PC-9 (cell line): ENCODE measurements around the gene PLEKHH1. TPM values are rescaled to one million over a fixed set of nuclear protein-coding genes. Genes with fewer than 3 reads are reported as not detected.

Experiments
- BruUV-seq: library from RNA; stranded (reverse); fragments of 400-500 nt; replicated peaks from 2 replicates; lab custom pipeline; 2021; lab: Mats Ljungman, UMichigan
- CTCF ChIA-PET: fragments of 300-600 bp; sonication (Branson Sonifier 250); formaldehyde crosslinking; loops from one replicate; lab custom pipeline; 2022; ENCODE audit warnings: antibody characterized with exemption; lab: Charles Lee
- POLR2A ChIA-PET: fragments of 300-600 bp; sonication (Branson Sonifier 250); formaldehyde crosslinking; loops from one replicate; lab custom pipeline; 2022; ENCODE audit warnings: antibody characterized with exemption; ENCODE audit not compliant: unreplicated experiment; lab: Charles Lee
- DNase-seq, 2 experiments: peaks; one replicate each; pipeline versions ENCODE4 v3.0.0 to v3.0.0-alpha.2; 2015 to 2022; ENCODE audit warnings: mixed read lengths in 1 of 2
- H2AFZ ChIP-seq: fragments of 200-600 bp; sonication (generic); 2 replicates; pipeline ENCODE4 v1.8.1; 2017; ENCODE audit warnings: antibody characterized with exemption
- H3F3A ChIP-seq: fragments of 200-600 bp; sonication (generic); 2 replicates; pipeline ENCODE4 v1.8.1; 2017; ENCODE audit warnings: antibody characterized with exemption, mild to moderate bottlenecking, low read depth; ENCODE audit not compliant: insufficient read depth
- H3K27ac ChIP-seq: fragments of 200-600 bp; sonication (generic); 2 replicates; pipeline ENCODE4 v1.6.1; 2016; ENCODE audit warnings: mixed run types
- H3K27me3 ChIP-seq: fragments of 200-600 bp; sonication (generic); 2 replicates; pipeline ENCODE4 v1.6.1; 2016; ENCODE audit warnings: low read depth, mixed run types; ENCODE audit not compliant: insufficient read depth
- H3K36me3 ChIP-seq: fragments of 200-600 bp; sonication (generic); 2 replicates; pipeline ENCODE4 v1.6.1; 2016; ENCODE audit warnings: low read depth, mixed run types
- H3K4me1 ChIP-seq: fragments of 200-600 bp; sonication (generic); replicated peaks from 2 replicates; pipeline ENCODE4 v1.6.1; 2016; ENCODE audit warnings: mixed run types; ENCODE audit not compliant: insufficient read depth
- H3K4me2 ChIP-seq: fragments of 200-600 bp; sonication (generic); 2 replicates; pipeline ENCODE4 v1.6.1; 2017; ENCODE audit warnings: mixed run types
- H3K4me3 ChIP-seq: fragments of 200-600 bp; sonication (generic); 2 replicates; pipeline ENCODE4 v1.6.1; 2016; ENCODE audit warnings: mixed run types
- H3K79me2 ChIP-seq: fragments of 200-600 bp; sonication (generic); 2 replicates; pipeline ENCODE4 v1.6.1; 2017; ENCODE audit warnings: low read depth, mixed run types
- H3K9me2 ChIP-seq: fragments of 200-600 bp; sonication (generic); 2 replicates; pipeline ENCODE4 v1.8.1; 2017; ENCODE audit warnings: mild to moderate bottlenecking; ENCODE audit not compliant: insufficient read depth
- H3K9me3 ChIP-seq: fragments of 200-600 bp; sonication (generic); 2 replicates; pipeline ENCODE4 v1.8.1; 2016; ENCODE audit warnings: low read depth; ENCODE audit not compliant: insufficient read depth
- H4K20me1 ChIP-seq: fragments of 200-600 bp; sonication (generic); 2 replicates; pipeline ENCODE4 v1.8.1; 2017; ENCODE audit not compliant: insufficient read depth
- EZH2 ChIP-seq: fragments of 200-600 bp; sonication (generic); IDR thresholded peaks from 2 replicates; pipeline ENCODE4 v1.8.0; 2017; ENCODE audit warnings: antibody characterized with exemption, low read depth
- intact Hi-C: fragments of 100-400 bp; cut with micrococcal nuclease; formaldehyde crosslinking; loops from one replicate; pipeline ENCODE4 v1.10.0; 2022; ENCODE audit not compliant: unreplicated experiment
- total RNA-seq: library from RNA; stranded (reverse); gene quantifications from 2 replicates; pipeline ENCODE4 v1.2.3, GENCODE V29; 2021
- TF ChIP-seq, protein P1 (sequence below): fragments of 200-600 bp; sonication (generic); conservative IDR thresholded peaks from 2 replicates; pipeline ENCODE4 v1.6.1; 2017; ENCODE audit warnings: mixed run types, antibody characterized with exemption, mild to moderate bottlenecking, moderate library complexity

Gene PLEKHH1
- total RNA-seq, 1 experiment from 2014 or later: 13.6 TPM

DNA sequence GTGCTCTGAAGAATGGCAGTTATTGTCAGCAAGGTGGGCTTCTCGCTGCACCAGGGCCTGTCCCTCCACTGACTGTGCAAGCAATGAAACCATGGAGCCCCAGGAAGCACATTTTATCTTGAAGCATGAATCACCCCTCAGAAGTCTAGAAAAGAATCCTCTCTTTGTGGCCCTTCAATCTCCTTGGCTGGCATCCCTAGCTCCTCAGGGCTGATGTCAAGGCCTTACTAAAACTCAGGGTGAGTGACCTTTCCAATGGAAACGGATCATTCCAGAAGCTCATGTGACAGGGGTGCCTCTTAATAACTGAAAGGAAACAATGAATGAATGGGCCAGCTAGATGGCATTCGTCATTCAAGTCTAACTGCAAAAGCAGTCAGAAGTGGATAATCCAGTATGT, 22.3 kb upstream of the PLEKHH1 start:
- no peak for DNase-seq
- Histone ChIP-seq H3F3A (peaks cover 10% of the 10 kb centered on the region; the same call in 1 of the 2 replicates), H3K27me3 (peaks cover 5% of the 10 kb centered on the region; the same call in 1 of the 2 replicates), H3K79me2 (no peaks in the 10 kb centered on the region), H3K9me3 (no peaks in the 10 kb centered on the region), H3K27ac (no peak overlapping the region), H3K36me3 (no peaks in the 10 kb centered on the region), H3K9me2 (no peaks in the 10 kb centered on the region), H4K20me1 (no peaks in the 10 kb centered on the region), H3K4me2 (no peak overlapping the region), H3K4me1 (peaks cover 25% of the 10 kb centered on the region), H2AFZ (no peak overlapping the region), H3K4me3 (no peak overlapping the region)
- no peak for TF ChIP-seq EZH2
- TF ChIP-seq, protein P1, sequence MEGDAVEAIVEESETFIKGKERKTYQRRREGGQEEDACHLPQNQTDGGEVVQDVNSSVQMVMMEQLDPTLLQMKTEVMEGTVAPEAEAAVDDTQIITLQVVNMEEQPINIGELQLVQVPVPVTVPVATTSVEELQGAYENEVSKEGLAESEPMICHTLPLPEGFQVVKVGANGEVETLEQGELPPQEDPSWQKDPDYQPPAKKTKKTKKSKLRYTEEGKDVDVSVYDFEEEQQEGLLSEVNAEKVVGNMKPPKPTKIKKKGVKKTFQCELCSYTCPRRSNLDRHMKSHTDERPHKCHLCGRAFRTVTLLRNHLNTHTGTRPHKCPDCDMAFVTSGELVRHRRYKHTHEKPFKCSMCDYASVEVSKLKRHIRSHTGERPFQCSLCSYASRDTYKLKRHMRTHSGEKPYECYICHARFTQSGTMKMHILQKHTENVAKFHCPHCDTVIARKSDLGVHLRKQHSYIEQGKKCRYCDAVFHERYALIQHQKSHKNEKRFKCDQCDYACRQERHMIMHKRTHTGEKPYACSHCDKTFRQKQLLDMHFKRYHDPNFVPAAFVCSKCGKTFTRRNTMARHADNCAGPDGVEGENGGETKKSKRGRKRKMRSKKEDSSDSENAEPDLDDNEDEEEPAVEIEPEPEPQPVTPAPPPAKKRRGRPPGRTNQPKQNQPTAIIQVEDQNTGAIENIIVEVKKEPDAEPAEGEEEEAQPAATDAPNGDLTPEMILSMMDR: no peak
- BruUV-seq: no TSS peak
- intact Hi-C loops: no loop called here
- ChIA-PET CTCF (interaction anchor here (0.9 kb wide), 1 partner anchor 82 kb away, joined by 3 read pairs; no protein-coding TSS in a partner anchor), POLR2A (interaction anchor here (0.6 kb wide), 1 partner anchor 203 kb away, joined by 19 read pairs; no protein-coding TSS in a partner anchor)

DNA sequence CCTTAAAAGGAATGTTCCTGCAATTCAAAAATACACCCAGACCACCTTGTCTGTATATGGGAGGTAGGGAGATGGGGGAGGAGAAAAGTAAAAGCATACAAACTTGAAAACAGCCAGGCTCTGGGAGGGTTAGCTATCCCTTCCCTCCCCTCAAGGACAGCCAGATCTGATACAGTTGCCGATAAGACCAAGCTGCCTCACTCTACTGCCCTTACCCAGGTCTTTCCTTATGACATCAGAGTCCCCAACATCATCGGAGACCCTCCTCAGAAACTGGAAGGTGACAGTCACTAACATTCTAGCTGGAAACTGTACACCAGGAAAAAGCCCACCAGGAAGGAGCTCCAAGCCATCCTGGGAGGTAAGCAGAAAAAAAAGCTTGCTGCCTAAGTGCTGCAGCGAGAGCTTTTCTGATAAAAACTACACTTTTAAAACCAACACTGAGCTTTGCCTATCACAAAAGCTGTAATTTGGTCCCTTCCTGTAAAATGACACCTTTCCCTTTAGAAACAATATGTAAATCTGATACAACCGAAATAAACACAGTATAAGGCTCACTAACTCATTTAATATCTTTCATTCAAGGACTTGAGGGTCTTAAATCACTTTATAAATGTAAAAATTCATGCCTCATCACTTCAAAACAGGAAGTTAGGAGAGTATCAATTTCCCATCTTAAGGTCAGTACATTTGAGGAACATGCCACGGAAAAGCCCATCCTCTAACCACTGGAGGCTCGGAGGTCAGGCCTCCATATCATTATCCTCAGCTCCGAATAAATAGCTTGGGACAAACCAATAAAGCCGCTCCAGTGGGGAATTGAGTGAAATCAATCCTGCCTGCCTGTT, 20.4 kb upstream of the PLEKHH1 start:
- intact Hi-C loops: no loop called here
- no TSS peak for BruUV-seq
- POLR2A ChIA-PET: interaction anchor here (0.6 kb wide), 2 partner anchors 9 to 149 kb away, joined by 3 to 7 read pairs; no protein-coding TSS in a partner anchor
- H4K20me1 ChIP-seq: no peaks in the 10 kb centered on the region
- H3K27ac ChIP-seq: no peak overlapping the region
- peaks cover 21% of the 10 kb centered on the region; the same call in 1 of the 2 replicates for H3K27me3 ChIP-seq
- H3K4me2 ChIP-seq: no peak overlapping the region
- H3K9me2 ChIP-seq: no peaks in the 10 kb centered on the region
- no peaks in the 10 kb centered on the region for H3K79me2 ChIP-seq
- no peak for TF ChIP-seq EZH2
- CTCF ChIA-PET: interaction anchor here (0.6 to 1.0 kb wide), 2 partner anchors 77 to 93 kb away, joined by 3 to 8 read pairs; no protein-coding TSS in a partner anchor
- H2AFZ ChIP-seq: no peak overlapping the region
- H3K9me3 ChIP-seq: no peaks in the 10 kb centered on the region
- peaks cover 10% of the 10 kb centered on the region; the same call in 1 of the 2 replicates for H3F3A ChIP-seq
- no peak overlapping the region for H3K4me3 ChIP-seq
- no peak for DNase-seq
- no peaks in the 10 kb centered on the region for H3K36me3 ChIP-seq
- peaks cover 25% of the 10 kb centered on the region for H3K4me1 ChIP-seq

DNA sequence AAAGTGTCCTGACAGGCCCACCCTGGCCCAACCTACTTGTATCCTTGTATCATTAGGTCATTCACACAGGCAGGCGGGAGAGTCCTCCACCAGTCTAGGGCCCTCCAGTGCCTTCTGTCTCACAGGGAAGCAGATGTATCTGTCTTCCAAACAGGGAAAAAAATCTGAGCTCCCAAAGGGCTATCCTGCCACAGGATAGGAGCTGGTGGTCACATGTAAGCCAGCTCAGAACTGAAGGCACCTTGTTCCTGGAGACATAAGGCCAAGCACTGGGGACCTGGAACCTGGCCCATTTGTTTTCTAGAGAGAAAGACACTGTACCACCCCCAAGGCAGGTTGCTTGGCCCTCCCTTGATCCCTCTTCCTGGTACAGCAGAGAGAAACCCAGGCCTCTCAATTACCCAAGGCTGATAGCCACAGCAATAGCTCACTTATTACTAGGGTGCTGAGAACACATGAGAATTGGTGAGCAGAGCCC, 19.4 kb upstream of the PLEKHH1 start:
- intact Hi-C loops: no loop called here
- Histone ChIP-seq H3K9me3 (no peaks in the 10 kb centered on the region), H3K9me2 (no peaks in the 10 kb centered on the region), H3K27me3 (peaks cover 31% of the 10 kb centered on the region; the same call in 1 of the 2 replicates), H3K4me3 (no peak overlapping the region), H3K79me2 (no peaks in the 10 kb centered on the region), H3K27ac (no peak overlapping the region), H4K20me1 (no peaks in the 10 kb centered on the region), H3F3A (peaks cover 10% of the 10 kb centered on the region; the same call in 1 of the 2 replicates), H3K4me2 (no peak overlapping the region), H3K36me3 (no peaks in the 10 kb centered on the region), H2AFZ (no peak overlapping the region), H3K4me1 (peaks cover 25% of the 10 kb centered on the region)
- no TSS peak for BruUV-seq
- ChIA-PET POLR2A (no interaction called here), CTCF (interaction anchor here (0.6 to 1.1 kb wide), 4 partner anchors 13 to 87 kb away, joined by 3 to 11 read pairs (median 4); no protein-coding TSS in a partner anchor)
- TF ChIP-seq, protein P1: no peak
- no peak for TF ChIP-seq EZH2
- no peak for DNase-seq
